NCI-H2107 (cell line): ENCODE results near the gene RDX.
"Not testable (repeated sequence)": the region's sequence is repeated elsewhere in the genome, so short reads cannot be mapped to it uniquely, and the experiment has no call there.

ENCODE experiments used
- DNase-seq: peaks from one replicate; lab custom pipeline; 2025; lab: John Stamatoyannopoulos, UW

Gene RDX

GRCh38 chr11:110199184-110199981 lies 97.0 kb downstream of the RDX start:
- DNase-seq: no peak

- no peak for DNase-seq
These were observed 98.2 kb downstream of the RDX start for GRCh38 chr11:110198031-110198729.

GRCh38 chr11:110196884-110197420 lies 99.5 kb downstream of the RDX start:
- no peak for DNase-seq

DNA sequence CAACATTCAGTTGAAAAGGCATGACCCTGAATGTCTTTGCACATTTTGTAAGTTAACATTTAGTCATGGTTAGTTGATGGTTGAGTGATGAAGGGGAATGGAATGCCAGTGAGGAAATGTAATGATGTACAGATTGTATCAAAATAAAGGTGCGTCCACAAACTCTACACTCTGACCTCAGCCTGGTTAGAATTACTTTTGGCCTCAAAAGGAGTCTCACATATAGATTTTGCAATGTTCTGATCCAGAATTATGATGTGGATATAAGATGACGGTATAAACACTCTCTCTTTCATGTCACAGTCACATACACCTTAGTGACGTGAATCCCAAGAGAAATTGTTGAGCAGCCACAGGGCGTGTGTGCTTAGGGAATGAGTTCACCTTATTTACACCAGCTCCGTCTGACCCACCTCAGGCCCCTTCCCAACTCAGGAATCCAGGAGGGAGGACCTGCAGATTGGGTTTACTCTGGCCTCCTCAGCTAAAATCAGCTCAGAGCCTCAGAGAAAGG lies 100.1 kb downstream of the RDX start:
- no peak for DNase-seq

- not testable (repeated sequence) for DNase-seq
These were observed 102.1 kb downstream of the RDX start for GRCh38 chr11:110194211-110194766.

DNA sequence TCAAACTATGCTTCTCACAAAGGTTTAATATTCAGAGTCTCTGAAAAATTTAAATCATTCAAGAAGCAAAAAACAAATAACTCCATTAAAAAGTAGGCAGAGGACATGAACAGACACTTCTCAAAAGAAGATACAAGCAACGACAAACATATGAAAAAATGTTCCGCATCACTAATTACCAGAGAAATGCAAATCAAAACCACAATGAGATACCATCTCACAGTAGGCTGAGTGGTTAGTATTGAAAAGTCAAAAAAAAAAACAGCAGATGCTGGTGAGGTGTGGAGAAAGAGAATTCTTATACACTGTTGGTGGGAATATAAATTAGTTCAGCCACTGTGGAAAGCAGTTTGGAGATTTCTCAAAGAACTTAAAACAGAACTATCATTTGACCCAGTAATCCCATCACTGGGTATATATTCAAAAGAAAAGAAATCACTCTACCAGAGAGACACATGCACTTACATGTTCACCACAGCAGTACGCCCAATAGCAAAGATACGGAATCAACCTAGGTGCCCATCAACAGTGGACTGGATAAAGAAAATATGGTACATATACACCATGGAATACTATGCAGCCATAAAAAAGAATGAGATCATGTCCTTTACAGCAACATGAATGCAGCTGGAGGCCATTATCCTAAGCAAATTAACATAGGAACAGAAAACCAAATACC lies 103.7 kb downstream of the RDX start:
- not testable (repeated sequence) for DNase-seq

- DNase-seq: no peak
These were observed 105.5 kb downstream of the RDX start for GRCh38 chr11:110190885-110191284.

DNA sequence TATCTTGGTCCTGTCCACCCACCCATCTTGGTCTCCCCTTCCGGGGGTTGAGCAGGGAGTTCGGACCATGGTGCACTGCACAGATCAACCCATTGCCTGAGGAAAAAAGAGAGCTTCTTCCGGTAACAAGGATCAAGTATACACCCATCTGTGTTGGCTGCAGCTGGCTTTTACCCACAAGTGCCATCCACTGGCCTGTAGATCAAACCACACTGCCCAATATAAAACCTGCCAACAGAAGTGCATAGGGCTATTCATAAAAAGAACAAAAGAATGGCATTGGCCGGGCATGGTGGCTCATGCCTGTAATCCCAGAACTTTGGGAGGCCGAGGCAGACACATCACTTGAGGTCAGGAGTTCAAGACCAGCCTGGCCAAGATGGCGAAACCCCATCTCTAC lies 108.7 kb downstream of the RDX start:
- DNase-seq: no peak

GRCh38 chr11:110186867-110187266 lies 109.5 kb downstream of the RDX start:
- DNase-seq: no peak

DNA sequence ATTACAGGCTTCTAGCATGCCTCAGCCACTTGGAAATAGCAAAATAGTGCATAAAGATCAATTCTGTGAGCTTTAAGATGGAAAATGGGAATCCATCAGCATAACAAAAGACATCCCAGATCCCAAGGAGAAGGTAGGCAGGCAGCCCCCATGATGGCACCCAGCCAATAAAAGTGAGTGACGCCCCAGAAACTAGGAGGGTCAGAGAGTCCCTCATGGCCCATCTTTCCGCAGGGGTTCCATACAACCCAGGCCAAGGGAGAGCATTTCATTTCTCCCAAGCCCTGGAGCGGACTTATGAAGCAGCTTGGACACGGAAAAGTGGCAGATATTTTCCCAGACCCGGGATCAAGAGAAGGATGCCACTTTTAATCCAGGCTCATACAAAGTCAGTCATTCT lies 110.0 kb downstream of the RDX start:
- DNase-seq: no peak

- DNase-seq: no peak
These were observed 110.8 kb downstream of the RDX start for GRCh38 chr11:110185599-110185998.

- DNase-seq: no peak
These were observed 111.3 kb downstream of the RDX start for GRCh38 chr11:110185121-110185591.

GRCh38 chr11:110184456-110184855 lies 112.0 kb downstream of the RDX start:
- DNase-seq: no peak

GRCh38 chr11:110182886-110183285 lies 113.5 kb downstream of the RDX start:
- no peak for DNase-seq

- no peak for DNase-seq
These were observed 117.3 kb downstream of the RDX start for GRCh38 chr11:110179064-110179463.

DNA sequence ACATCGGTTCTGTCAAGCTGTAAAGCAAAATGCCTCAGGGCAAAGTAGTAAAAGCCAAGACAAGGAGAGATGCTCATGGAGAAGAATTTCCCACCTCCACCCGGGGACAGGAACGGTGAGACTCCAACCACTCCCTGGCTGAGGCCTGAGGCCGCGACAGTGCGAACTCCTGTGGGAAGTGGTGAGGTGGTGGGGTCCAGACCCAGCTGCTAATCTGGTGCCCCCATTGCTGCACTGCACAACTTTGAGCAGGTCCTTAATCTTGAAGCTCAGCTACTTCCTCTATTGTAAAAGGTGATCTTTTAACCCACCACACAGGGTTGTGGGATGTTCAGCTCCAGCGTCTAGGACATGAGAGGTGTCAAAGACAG lies 119.3 kb downstream of the RDX start:
- DNase-seq: no peak

DNA sequence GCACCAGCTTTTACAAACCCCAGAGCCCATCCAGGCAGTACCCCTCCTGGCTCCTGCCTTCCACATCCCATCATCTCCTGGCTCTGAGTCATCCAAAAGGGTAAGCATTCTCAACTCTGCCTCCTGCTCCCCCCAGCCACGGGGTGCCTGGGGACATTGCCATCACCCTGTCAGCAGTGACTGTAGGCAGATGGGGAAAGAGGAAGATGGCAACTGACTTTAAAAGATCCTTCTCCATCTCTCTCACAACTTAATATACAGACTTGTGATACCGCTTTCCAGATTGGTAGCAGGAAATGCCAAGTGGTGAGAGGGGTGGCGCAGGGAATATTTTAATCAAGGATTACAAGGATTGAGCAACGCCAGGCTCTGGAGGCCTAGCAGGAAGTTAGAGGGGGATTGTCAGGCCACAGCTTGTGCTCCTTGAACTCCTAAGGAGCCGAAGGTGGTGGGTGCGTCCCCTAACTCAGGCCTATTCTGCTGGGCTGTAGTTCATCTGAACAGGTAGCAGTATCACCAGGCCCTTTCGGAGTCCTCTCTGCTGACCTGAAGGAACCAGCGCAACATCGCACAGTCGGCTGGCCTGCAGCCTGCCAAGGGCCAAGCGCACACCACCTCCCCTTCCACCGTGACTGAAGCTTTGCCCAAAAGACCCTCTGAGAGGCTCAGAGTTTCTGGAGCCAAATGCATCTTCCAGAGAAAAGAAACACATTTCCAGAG lies 119.9 kb downstream of the RDX start:
- DNase-seq: no peak

DNA sequence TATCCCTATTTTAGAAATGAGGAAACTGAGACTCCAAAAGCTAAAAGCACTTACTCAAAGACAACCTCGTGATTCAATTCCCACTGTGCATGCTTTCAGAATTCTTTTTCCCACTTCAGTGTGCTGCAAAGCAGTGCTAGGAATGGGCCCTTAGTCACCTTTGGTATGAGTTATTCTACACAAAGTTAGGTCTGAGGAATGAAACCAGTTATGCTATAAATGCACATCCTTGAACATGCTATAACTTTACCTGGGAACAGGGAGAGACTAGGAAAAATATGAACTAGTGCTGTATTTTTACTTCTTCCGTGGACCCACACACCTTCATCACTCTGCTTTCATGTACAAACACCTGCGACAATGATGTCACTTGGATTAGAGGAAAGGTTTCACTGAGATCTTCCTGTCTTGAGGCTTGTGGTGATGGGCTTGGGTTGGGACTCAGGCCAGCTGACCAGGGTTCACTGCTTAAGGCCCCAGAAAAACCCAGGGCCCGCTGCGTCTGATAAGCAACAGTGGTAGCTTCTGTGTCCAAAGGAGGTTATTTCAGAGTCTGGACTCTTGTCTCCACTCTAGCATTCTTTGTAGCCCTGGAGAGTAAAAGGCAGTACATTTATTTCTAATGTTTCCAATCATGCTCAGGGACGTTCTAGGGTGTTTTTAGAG lies 121.6 kb downstream of the RDX start:
- no peak for DNase-seq

DNA sequence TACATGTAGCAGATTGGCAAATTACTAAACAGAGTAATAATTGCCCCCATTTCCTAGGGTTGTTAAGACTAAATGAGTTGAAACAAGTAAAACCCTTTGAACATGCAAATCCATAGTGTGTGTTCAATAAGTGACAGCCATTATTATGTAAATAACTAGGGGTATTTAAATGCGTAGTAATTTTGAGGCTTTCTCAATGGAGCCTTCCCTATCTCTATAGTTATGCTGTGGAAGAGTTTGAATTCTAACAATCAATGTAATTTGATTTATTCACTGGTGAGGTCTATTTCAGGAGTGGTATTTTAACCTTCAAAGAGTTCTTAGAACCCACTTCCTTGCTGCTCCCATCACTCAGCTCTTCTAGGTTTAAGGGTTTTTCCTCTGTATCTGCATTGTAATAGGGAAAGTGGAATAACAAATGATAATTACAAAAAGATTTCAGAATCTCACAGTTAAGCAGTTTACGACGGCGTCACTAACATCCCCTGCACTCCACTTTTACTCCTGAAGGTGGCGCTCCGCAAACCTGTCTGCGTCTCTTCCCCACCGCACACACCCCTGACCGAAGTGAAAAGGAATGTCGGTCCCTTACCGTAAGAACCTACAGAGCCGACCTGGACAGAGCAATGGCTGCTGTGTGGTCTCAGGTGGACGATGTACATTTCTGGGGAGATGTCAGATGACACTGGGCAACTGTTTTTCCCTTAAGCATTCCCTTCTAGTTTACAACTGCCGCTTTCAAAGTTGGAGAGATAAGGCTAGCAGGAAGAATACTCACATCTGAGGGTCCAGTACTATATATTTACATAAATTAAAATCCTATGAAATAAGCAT lies 122.4 kb downstream of the RDX start:
- no peak for DNase-seq
